Heart right ventricle (tissue), 16 donors: ENCODE results near the gene GATD1. TPM values are rescaled to one million over a fixed set of nuclear protein-coding genes. Genes with fewer than 3 reads are reported as not detected.

Experiments used
- ATAC-seq, 8 donors: fragments of 200-7000 bp; cut with Tn5 transposase; one replicate each; pipeline ENCODE4 v1.9.1; 2020; ENCODE audit warnings: mild to moderate bottlenecking in 8 of 8, moderate library complexity in 8 of 8, moderate number of reproducible peaks in 1 of 8
- DNase-seq, 2 donors: peaks; one replicate each; pipeline ENCODE4 v3.0.0-alpha.2; 2020
- H3K27ac ChIP-seq, 10 donors: fragments of 200-600 bp; sonication (generic) in 2 of 10; one replicate each; pipeline versions ENCODE4 v1.5.0 to v1.8.0; 2020 to 2022; ENCODE audit warnings: mild to moderate bottlenecking in 3 of 10
- H3K27me3 ChIP-seq, 7 donors: fragments of 200-600 bp; one replicate each; pipeline ENCODE4 v1.8.0; 2021 to 2022; ENCODE audit warnings: mild to moderate bottlenecking in 2 of 7
- H3K36me3 ChIP-seq, 9 donors: fragments of 200-600 bp; sonication (generic) in 1 of 9; one replicate each; pipeline versions ENCODE4 v1.5.0 to v1.8.0; 2020 to 2022; ENCODE audit warnings: mild to moderate bottlenecking in 2 of 9
- H3K4me1 ChIP-seq, 9 donors: fragments of 200-600 bp; sonication (generic) in 1 of 9; one replicate each; pipeline versions ENCODE4 v1.5.0 to v1.8.0; 2020 to 2022; ENCODE audit warnings: mild to moderate bottlenecking in 4 of 9
- H3K4me3 ChIP-seq, 10 donors: fragments of 200-600 bp; sonication (generic) in 2 of 10; one replicate each; pipeline versions ENCODE4 v1.5.0 to v1.8.0; 2020 to 2022; ENCODE audit warnings: mild to moderate bottlenecking in 7 of 10, moderate library complexity in 2 of 10
- H3K9me3 ChIP-seq, 11 donors: fragments of 200-600 bp in 10 of 11; sonication (generic) in 2 of 11; one replicate each; pipeline versions ENCODE4 v1.5.0 to v1.8.0; 2013 to 2022; ENCODE audit warnings: mild to moderate bottlenecking in 2 of 11, control low read depth in 1 of 11, moderate library complexity in 1 of 11
- CTCF ChIP-seq, 9 donors: fragments of 200-600 bp; sonication (generic) in 2 of 9; IDR thresholded peaks; one replicate each; pipeline versions ENCODE4 v1.5.0 to v1.8.0; 2021 to 2022; ENCODE audit warnings: antibody characterized with exemption in 9 of 9, mild to moderate bottlenecking in 5 of 9, moderate library complexity in 1 of 9
- WGBS, 2 donors: extraction: QIAGEN DNeasy Blood & Tissue Kit; methylation state at CpG; one replicate each; pipeline ENCODE4 v1.1.7; 2013; ENCODE audit warnings: inconsistent platforms in 1 of 2; 5-methylcytosine and 5-hydroxymethylcytosine counted together
- intact Hi-C, 10 donors: fragments of 100-400 bp; cut with DNase I; formaldehyde crosslinking; loops; one replicate each; pipeline versions ENCODE4 v1.11.1 to v1.14.2; 2022
- polyA plus RNA-seq, 2 donors: library from polyadenylated mRNA; stranded (reverse); fragments of 200-250 nt; gene quantifications; one replicate each; pipeline ENCODE4 v1.2.3, GENCODE V29; 2013
- total RNA-seq, 10 donors: library from RNA; stranded (reverse); fragmentation: NEBNext Ultra II Directional in 3 of 10; extraction: Animal tissue kit (Norgen Biotek cat#: 25700) in 3 of 10; gene quantifications; one replicate each; pipeline versions ENCODE4 v1.2.1 to v1.2.4, GENCODE V29; 2021 to 2023
- donor health status: Arrhythmogenic right ventricular cardiomyopathy.
- donor health status: ischemic (EF 13 %, LVEDD 7.1; RV severe dilation, severe dysfunction).
- donor health status: healthy with polysubstance abuse.
- donor health status: DM: no; HTN: yes; CAD: no.
- donor health status: DM: no; HTN: no; CAD: no.
- donor health status: ischemic (EF 25% LVEDD 6.9; RV normal size, moderate dysfunction).
- donor health status: ischemic (EF 25% LVEDD 5.7; RV mildly dilated, moderate dysfunction).
- donor health status: healthy.
- donor health status: DM: yes; HTN: yes; CAD: no.
- donor health status: Ischemic cardiomyopathy.
- donor health status: ischemic (EF 35%, LVEDD 5.7; RV mildly dilated, moderate dysfunction).
- donor health status: nonischemic (EF 11% LVEDD 7.7; RV severe dilation, severe dysfunction).
- donor health status: DM: yes; HTN: yes; CAD: no.
- donor health status: PGD.
- donor health status: ischemic (EF 29% LVEDD 5.4; RV normal size, mild dysfunction).
- donor health status: nonischemic (EF 23%, LVEDD 6.1; RV moderate dilation, normal function).

GATD1 gene
- total and polyA plus RNA-seq, 12 donors, result 15.0 to 32.4 (median 26.0) TPM

DNA sequence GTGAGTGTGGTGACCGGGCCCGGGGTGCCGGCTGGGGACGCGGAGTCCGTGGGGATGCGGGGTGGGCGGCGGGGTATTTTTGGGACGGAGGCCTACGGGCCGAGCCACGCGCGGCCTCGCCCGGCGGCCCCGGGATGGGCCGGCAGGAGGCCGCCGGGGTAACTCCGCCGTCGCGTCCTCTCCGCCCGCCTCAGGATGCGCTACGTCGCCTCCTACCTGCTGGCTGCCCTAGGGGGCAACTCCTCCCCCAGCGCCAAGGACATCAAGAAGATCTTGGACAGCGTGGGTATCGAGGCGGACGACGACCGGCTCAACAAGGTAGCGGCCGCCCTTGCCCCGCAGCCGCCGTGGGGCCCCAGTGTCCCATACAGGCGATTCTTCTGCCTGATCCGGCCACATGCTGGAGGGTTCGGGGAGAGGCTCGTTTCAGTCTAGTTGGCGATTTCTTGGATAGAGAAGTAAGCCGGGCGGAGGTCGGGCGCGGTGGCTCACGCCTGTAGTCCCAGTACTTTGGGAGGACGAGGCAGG, 32.8 kb upstream of the GATD1 start:
- peak overlapping the region; percentile 47 to 99 (median 92) for H3K4me3 ChIP-seq
- H3K4me1 ChIP-seq, result peaks cover 4 to 43% (median 31%) of the 10 kb centered on the region in 9 donors
- H3K27me3 ChIP-seq, result no peaks in the 10 kb centered on the region
- peak in 1 of 9 donors; percentile 15 for TF ChIP-seq CTCF (IDR thresholded peaks at IDR 0.05)
- DNase-seq (no peak), ATAC-seq (peak in 1 of 8 donors; percentile 1)
- H3K36me3 ChIP-seq, result peaks cover 0 to 39% (median 23%) of the 10 kb centered on the region in 9 donors
- intact Hi-C loops, result no loop called here
- H3K27ac ChIP-seq, result peak overlapping the region; percentile 92 to 99 (median 96)
- 0% methylated on average over 55 of the region's 55 CpGs for WGBS, 2 donors
- H3K9me3 ChIP-seq, result no peaks in the 10 kb centered on the region

DNA sequence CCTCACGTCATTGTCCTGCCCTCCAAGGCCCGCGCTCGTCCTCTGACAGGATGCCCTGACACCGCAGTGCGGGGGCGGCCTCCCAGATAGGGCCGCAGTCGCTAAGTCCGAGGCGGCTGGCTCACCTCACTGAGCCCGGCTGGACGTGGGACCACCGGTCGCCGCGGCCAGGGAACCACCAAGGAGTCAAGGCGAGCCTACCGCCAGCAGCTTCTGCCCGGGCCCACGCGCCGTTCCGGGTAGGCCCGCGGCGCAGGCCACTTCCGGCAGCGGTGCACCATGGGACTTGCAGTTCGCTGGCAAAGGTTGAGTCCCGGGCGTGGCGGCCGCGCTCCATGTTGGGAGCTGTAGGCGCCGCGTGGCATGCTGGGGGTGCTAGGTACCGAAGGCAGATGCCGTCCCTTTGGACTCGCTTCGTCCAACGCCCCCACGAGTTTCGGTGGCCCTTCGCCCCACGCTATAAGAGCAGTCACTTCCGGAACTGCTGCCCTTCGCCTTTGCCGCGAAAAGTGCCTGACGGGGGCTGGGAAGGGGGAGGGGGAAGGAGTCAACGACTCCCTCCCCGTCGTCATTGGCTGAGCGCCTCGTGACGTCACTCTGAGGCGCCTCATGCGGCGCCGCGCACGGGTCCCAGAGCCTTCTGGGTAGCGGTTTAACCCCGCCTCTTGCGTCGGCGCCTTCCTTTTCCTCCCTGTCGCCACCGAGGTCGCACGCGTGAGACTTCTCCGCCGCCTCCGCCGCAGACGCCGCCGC, 32.2 kb upstream of the GATD1 start, which contains the start of gene RPLP2:
TSS of gene RPLP2 (plus strand) at position 681 of the 753 bp plus-strand sequence. CDS start 268 bp downstream, outside the sequence.
- peak within 1 kb of the TSS; percentile 92 to 99 (median 96) for H3K27ac ChIP-seq
- peaks cover 8 to 49% (median 36%) of the 10 kb centered on the region in 9 donors for H3K4me1 ChIP-seq
- DNase-seq, result peak; percentile 98 to 99
- H3K4me3 ChIP-seq, result peak within 1 kb of the TSS; percentile 47 to 99 (median 92)
- H3K27me3 ChIP-seq, result no peaks in the 10 kb centered on the region
- H3K9me3 ChIP-seq, result no peaks in the 10 kb centered on the region
- intact Hi-C loops, result loop anchor here in 4 of 10 donors (2.0 to 5.0 kb wide), 2 partner anchors 33 kb away; partner anchors contain the start of genes POLR2L (in 4 of the 4) and TSPAN4 (in 4 of the 4)
- ATAC-seq, result peak; percentile 88 to 96 (median 94)
- H3K36me3 ChIP-seq, result peaks cover 0 to 35% (median 23%) of the 10 kb centered on the region in 9 donors
- WGBS, 2 donors, result 0 to 1% methylated on average over 78 to 81 of the region's 81 CpGs
- no peak for TF ChIP-seq CTCF (IDR thresholded peaks at IDR 0.05)

DNA sequence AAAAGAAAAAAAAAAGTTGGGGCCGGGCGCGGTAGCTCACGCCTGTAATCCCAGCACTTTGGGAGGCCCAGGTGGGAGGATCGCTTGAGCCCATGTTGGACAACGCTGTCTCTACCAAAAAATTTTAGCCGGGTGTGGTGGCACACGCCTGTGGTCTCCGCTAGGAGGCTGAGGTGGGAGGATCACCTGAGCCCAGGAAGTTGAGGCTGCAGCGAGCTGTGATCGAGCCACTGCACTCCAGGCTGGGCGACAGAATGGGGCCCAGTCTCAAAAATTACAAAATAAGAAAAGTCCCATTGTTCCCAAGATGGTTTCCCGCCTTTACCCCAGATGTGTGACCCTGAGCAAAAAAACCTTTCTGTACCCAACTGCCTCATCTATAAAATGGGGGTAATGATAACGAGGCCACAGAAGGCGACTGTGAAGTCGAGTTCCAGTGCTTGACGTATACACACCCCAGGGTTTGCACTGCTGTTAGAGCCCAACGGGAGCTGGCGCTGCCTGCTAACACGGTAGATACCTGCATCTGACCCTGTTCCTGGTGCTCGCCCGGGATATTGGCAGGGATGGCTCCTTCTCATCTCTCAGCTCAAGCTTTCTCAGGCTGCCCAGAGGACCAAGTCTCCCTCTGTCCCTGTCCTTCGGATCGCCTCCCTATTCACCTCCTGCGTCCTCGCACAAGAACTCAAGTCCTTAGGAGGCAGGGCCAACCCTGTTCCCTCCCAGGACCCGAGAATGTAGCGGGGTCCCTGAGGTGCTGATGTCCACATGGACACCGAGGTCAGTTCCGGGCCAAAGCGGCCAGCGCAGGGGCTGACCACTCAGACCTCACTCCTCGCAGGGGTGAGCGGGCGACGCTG, 31.4 kb upstream of the GATD1 start:
- no peaks in the 10 kb centered on the region for H3K9me3 ChIP-seq
- H3K4me1 ChIP-seq, result peaks cover 14 to 57% (median 44%) of the 10 kb centered on the region in 9 donors
- WGBS, 2 donors, result 30 to 32% methylated on average over 36 of the region's 36 CpGs
- intact Hi-C loops, result loop anchor here in 4 of 10 donors (2.0 to 5.0 kb wide), 2 partner anchors 34 kb away; partner anchors contain the start of genes POLR2L (in 4 of the 4) and TSPAN4 (in 4 of the 4)
- no peak for TF ChIP-seq CTCF (IDR thresholded peaks at IDR 0.05)
- DNase-seq, result no peak
- ATAC-seq, result peak in 1 of 8 donors; percentile 72
- no peaks in the 10 kb centered on the region for H3K27me3 ChIP-seq
- H3K4me3 ChIP-seq, result peak overlapping the region; percentile 47 to 99 (median 92)
- H3K27ac ChIP-seq, result peak overlapping the region; percentile 92 to 99 (median 96)
- H3K36me3 ChIP-seq, result peaks cover 0 to 29% (median 23%) of the 10 kb centered on the region in 9 donors

- ATAC-seq, result no peak
- H3K27ac ChIP-seq, result peak overlapping the region; percentile 85 to 98 (median 94)
- WGBS, 2 donors, result 5 to 7% methylated on average over 15 to 18 of the region's 18 CpGs
- intact Hi-C loops, result no loop called here
- H3K36me3 ChIP-seq, result peaks cover 0 to 35% (median 5%) of the 10 kb centered on the region in 9 donors
- no peak for TF ChIP-seq CTCF (IDR thresholded peaks at IDR 0.05)
- H3K27me3 ChIP-seq, result no peaks in the 10 kb centered on the region
- H3K9me3 ChIP-seq, result no peaks in the 10 kb centered on the region
- peak overlapping the region; percentile 36 to 85 (median 64) for H3K4me3 ChIP-seq
- no peak for DNase-seq
- H3K4me1 ChIP-seq, result peaks cover 10 to 43% (median 30%) of the 10 kb centered on the region in 9 donors
These were observed 27.3 kb upstream of the GATD1 start for GRCh38 chr11:804599-804964.
